ENCODE measurements around the gene ZMIZ1.
A peak's percentile ranks its signal among the peaks of the same experiment; 100 is the strongest.

ZMIZ1 gene

DNA sequence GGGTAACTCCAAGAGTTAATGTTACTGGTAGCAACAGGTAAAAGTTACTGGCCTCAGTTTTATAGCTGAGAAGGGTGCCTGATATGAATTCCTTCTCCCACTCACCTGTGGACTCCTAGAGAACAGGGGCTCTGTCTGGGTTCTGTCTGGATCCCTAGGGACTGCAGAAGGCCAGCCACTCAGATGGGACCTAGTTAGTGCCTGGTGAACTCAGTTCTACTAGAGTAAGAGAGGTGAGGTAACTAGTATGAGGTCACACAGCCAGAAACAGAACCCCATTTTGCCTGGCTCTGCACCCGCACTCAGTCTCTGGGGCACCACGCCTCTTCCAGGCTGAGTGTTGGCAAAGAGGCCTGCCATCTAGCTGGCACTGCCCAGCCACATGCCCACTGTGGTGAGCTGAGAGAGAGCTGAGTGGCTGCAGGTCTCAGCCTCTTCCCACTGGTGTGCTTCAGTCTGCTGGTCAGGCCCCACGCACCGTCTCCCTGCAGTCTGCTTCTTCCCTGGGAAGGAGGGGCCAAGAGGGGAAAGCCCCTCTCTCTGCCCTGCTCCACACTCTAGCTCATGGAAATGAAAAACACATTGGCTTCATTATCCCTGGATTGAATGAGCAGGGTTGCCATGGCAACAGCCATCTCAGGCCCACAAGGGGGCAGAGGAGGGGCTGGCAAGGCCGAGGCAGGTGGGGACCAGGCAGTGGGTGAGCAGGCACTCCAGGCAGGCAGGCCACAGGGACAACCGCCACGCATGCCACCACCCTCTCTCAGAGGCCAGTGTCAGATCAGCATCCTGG, 110.6 kb downstream of the ZMIZ1 start:
- peak; percentile 58 for DNase-seq

DNA sequence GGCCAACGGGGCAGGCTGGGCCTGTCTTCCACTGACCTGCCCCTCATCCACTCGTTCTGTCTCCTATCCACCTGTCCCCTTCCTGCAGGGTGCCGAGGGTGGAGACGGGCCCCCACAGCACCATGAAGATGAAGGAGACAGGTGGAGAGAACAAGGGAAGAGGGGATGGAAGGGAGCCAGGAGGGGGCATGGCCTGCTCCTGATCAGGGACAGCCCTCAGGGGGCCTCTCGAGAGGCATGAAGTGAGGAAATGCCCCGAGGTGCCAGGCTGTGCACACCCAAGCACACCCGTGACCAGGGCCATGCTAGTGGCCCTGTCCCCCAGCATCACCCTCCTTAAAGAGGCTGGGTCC, 111.2 kb downstream of the ZMIZ1 start:
- no peak for DNase-seq

DNA sequence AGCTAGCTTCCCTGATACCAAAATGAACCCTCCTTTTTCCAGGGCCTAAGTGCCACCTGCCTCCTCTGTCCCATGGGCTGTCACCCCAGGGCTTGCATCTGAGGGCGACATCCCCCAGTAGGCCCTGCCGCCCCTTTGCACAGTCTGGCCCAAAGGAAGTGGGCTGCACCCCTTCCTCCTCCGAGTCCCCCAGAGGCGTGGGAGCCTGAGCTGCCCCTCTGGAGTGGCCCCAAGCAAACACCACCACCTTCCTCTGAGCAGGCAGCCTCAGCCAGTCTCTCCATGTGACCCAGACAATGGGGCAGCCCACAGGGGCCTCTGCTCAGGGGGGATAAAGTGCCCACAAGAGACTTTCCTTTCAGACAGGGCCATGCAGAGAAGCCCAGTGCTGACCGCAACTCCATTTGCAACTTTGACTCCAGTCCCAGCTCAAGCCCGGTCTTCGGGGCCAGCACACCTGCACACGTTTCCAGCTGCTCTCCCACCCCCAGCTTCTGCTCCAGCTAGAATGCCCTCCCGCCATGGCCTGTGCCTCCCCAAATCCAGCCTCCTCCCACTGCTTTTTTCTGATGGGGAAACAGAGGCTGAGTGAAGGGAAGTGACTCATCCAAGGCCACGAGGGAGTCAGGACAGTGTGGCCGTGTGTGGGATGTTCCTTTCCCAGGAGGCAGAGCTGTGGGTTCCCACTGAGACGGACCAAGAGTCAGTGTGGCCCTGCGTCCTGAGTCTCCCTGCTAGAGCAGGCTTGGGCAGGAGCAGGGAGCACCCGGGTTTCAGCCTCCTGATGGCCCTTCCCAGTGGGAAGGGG, 111.9 kb downstream of the ZMIZ1 start:
- DNase-seq, result no peak

DNA sequence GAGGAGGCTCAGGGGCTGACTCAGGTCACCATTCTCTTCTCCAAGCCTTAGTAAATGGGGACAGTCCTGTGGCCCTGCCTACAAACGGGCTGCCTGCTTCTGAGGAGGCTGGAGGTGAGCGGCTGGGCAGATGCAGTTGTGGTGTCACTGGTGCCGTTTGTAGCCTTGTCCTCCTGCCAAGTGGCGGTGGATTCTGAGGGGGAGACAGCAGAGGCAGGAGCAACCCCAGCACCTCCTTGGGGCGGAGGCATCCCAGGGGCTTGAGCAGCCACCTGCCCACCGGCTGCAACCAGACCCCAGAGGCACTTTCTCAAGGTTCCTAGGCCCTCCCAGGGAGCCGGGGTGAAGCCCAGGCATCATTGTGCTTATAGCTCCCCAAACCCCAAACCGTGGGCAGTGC, 112.5 kb downstream of the ZMIZ1 start:
- DNase-seq, result no peak

DNA sequence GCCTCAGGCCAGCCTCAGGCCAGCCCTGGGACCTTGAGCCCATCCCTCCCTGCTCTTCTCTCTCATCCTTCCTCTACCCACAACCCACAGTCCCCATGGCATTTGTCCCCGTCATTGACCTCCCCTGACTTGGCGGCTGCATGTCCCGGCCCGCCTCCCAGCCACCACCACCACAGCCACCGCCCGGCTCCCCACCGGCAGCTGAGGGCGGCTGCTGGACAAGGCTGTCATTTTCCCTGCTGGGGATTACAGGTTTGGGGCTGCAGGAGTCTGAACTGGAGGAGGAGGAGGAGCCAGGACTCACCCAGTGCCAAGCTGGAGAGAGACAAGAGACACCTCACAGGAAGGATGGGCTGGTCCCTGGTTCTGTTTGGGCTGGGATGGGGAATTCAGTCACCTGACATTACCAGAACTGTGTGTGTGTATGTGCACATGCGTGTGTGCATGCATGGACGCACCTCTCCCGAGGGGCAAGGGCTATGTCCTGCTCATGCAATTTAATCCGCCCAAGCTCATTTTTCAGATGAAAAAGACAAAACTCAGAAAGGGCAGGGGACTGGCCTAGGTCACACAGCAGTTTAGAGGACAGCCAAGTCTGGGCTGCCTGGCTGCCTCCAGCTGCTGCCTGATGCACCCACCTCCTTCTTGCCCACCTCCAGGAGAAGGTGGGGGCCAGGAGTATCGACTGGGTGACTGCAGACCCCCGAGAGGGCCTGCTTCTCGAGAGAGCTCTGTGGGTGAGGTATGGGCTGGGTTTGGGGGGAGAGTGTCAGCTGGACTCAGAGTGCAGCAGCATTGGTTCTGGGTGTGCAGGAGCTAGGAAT, 113.1 kb downstream of the ZMIZ1 start:
- DNase-seq, result peak; percentile 74

DNA sequence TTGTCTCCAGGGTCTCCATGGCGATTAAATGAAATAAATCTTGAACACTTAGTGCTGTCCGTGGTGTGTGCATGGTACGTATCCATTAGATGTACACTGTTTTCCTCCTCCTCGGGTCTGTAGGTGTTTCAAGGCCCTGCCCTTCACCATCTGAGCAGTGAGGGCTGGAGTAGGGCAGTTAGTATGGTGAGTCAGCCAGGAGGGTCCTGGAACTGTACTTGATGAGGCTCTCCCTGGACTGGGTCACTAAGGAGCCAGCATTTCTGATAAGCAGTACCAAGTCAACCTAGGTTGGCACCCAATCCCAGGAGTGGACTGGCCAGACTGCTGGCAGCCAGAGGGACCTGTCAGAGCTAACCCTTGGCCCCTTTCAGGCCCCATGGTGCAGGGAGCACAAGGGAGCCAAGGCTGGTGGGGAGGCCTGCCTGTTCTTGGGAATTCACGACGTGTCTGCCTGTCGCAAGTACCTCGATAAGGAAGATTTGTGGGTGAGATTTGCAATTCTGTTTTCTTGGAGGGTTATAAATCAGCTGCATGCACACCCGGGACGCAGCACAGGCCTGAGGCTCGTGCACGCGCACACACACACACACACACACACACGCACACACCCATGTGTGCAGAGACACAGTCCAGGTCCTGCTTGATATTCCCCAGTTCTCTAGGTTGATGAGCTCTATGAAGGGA, 114.2 kb downstream of the ZMIZ1 start:
- no peak for DNase-seq

DNA sequence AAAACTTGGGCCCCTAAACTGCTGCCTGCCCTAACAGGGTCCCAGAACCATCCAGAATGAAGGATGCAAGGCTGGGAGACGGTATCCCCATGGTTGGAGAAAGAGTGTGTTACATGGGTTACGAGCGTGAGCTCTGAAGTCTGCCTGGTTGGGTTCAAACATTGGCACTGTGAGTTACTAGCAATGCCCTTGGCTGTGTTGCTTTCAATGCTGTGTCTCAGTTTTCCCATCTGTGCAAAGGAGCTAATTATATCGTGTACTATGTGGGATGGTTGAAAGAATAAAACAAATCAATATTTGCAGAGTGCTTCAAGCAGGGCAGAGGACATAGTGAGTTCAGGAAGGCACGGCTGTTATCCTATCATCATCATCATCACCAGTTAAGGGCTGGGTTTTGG, 114.7 kb downstream of the ZMIZ1 start:
- no peak for DNase-seq

DNA sequence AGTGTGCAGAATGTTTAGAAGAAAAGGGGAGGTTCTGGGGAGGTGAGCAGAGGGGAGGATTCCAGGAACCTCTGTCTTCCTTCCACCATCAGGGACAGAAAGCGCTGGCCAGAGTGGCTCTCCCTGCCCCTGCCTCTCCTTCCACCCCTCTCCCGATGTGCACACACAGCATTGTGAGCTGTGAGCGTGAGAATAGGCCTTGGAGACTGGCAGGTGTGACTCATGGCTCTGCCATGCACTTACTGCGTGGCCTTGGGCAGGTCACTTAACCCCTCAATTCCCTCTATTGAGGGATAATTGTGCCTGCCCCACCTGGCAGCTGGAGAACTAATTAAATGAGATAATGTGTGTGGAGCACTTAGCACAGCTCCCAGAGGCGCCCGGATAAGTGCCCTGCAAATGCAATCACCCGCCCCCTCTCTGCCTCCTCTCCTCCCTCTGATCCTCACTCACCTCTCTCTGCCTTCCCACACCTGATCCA, 115.4 kb downstream of the ZMIZ1 start:
- DNase-seq, result peak; percentile 68

DNA sequence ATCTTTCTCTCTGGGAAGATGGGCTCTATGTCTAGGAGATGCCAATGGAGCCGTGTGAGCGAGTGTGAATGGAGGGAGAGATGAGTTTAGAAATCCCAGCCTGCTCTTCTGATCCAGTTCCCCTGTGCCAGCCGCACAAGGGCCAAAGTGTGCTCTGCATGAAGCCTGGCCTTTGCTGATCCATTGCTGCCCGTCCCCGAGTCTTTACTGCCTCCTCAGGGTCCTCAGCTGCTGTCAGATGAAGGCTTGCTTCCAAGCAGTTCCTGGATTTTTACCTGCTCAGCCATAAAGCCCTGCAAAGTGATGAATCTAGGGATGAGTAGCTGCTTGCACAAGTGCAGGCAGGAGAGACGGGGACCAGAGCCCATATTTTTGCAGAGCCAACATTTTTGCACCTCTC, 115.9 kb downstream of the ZMIZ1 start:
- DNase-seq, result no peak

DNA sequence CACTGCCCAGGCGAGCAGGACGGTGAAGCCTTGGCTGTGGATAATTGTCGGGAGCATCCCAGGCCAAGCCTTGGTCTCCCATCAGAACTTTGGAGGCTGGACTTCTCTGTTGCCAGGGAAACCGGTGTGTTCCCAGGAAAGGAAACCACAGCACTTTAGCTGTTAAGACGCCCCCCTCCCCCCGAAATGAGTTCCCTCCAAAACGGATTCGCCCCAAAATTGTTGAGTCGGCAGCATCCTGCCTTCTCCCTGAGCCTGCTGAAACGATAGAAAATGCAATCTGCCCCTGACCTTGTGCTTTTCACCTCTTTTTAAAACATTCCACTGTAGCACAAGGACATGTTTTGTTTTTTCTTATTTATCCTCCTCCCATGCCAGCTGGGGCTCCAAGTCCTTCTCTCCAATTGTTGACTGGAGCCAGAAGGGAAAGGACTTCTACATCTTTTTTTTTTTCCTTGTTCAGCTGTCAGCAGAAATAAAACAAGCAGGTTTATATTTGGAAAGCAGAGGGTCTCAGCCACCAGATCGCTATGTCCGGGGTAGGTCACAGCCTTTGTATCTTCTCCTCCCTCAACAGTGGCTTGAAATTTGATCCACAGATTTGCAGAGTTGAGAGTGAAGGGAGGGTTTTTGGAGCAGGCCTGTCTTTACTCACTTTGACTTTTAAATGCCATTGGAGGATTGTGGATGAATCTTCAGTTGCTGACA, 116.5 kb downstream of the ZMIZ1 start:
- peak; percentile 72 for DNase-seq

DNA sequence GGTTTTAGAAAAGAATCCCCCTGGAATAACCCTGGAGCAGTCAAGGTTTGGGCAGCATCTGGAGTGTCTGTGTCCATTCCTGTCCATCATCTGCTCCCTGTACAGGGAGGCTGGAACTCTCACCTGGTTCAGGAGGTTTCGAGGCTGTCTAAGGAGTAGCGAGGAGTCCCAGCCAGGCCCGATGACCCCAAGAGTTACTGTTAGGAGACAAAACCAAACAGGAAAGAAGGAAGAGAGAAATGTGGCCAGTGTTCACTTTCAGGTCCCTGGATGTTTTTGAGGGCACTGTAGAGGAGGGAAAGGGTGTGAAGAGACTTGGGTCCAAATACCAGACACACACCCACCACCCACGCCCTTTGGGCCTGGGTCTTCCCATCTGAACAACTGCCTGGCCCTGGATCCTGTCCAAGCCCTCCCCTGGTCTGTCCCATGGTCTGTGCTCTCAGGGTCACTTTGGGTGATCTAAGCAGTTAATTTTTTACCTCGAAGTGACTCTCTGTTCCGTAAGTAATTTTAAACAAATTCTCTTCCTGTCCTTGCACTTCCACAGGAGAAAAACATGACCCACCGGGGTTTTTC, 117.1 kb downstream of the ZMIZ1 start:
- no peak for DNase-seq

DNA sequence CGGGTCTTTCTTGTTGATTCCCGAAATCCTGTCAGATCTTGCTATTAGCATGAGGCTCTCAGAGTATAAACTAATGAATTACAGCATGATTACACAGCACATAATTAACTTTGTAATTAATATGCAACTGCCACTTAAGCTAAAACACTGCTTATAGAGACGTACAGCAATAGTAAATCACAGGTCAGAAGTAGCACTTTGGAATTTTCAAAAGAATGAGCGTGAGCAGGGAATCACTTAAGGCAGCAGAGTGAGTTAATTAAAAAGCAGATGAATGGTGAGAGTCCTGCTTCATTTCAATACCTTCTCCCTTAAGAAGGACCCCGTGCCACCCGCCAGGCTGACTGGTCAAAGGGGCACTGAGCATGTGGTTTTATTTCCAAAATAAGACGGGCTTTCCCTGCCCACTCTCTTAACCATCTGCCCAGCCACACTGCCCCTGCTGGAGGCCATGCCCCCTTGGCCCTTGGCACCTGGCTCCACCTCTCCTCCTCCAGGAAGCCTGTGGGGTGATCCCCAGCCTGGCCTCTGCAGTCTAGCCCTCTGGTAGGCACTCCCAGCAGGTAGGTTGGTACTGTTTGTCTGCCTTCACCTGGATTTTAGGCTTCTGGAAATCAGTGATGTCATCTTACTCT, 117.8 kb downstream of the ZMIZ1 start:
- DNase-seq, result no peak

DNA sequence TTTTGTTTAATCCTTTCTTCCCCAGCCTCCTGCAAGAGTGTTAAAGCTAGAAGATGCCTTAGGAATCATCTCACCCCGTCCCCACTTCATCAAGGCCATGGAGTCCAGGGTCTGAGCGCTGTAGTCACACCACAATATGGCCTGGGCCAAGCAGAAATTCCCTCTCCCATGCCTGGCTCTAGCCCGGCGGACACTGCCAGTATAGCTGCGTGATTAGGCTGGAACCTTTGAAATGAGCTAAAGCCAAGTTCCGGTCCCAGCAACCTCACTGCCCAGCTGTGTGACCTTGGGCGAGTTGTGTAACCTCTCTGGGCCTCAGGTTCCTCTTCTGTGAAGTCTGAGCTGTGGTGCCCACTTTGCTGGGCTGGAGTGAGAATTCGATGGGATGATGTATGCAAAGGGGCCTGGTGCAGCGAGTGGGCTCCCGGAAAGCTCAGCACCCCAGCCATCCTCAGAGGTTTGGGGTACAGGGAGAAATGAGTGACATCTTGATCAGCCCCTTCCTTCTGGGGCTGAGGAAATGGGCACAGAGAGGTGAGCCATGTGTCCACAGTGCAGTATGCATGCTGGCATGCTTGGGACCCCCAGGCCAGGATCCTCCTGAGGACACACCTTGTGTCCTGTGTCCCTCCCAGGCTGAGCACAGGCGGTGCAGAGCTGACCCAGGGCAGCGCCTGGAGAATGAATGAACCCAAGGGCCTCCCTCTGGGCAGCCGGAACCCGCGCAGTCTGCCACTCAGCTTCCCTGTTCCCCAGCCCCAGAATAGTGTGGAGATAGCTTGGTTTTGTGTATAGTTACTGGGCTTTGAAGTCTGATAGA, 118.6 kb downstream of the ZMIZ1 start:
- DNase-seq, result no peak

DNA sequence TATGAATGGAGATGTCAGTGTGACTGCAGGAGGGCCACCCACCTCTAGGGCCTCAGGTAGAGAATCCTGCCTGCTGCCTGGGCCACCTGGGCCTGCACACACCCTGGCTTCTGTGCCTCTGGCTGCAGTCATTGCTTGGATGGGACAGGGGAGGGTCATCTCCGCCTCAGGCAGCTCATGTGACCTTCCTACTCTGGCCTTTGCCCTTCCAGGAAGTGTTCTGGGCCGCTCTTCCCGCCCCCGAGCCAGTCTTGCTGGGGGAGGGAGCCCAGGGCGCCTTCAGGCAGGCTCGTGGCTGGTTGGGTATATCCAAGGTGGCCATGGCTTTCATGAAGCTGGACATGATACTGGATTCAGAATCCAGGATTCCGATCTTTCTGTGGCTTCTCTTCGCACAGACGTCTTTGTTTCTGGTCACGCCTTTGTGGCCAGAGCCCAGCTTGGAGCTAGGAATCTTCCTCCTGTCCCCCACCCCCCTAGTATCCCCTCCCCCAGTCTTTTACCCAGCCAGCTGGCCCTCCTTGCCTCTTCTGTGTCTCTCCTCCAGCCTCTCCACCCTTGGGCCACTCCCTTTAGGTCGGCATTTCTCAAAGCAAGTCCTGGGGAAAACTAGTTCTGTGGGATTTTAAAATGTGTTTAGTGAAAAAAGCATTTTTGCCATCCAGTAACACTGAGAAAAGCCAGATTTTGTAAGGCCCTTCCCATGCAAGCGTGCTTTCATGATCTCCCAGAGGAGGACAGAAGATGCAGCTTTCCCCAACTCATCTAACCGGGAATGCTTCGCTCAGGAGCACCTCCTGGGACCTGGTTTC, 119.6 kb downstream of the ZMIZ1 start:
- no peak for DNase-seq

DNA sequence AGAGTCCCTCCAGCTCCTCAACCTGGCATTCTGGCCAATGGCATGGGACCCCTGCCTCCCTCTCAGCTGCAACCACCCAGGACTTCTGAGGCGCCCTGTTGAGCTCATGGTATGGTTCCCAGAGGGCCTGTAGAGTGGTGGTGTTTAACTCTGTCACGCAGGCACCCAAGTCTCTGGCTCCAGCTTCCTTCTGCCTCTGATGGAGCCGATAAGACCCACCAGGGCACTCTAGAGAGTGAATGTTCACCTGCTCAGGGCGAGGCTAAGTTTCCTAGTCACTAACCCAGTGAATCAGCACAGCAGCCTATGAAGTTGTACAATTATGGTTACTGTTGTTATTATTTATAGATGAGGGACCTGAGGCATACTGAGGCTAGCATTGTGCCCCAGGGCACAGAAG, 120.4 kb downstream of the ZMIZ1 start:
- DNase-seq, result no peak

DNA sequence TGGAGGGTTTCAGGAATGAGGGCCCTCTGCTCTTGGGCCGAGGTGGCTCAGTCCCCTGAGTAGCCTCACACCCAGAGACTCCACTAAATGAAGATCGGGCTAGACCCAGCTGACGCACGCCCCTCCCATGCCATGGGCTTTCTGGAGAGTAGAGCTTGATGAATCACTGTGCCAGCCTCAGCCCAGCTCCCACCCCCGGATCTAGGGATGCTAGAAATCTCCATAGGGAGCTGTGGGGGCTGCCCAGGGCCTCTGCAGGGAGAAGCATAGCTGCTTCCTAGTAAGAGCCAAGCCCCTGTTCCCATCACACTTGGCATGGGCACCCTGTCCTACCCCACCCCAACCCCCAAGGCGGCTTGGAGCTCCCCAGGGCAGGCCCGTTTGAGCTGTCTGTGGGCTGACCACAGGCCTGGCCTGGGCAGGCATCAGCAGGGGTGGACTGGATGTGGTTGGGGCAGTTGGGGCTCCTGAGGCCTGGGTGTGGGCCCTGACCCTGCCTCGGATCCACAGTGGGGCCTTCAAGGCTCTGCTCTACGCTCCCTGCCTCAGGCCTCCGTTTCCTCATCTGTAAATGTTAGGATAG, 121.2 kb downstream of the ZMIZ1 start:
- no peak for DNase-seq

DNA sequence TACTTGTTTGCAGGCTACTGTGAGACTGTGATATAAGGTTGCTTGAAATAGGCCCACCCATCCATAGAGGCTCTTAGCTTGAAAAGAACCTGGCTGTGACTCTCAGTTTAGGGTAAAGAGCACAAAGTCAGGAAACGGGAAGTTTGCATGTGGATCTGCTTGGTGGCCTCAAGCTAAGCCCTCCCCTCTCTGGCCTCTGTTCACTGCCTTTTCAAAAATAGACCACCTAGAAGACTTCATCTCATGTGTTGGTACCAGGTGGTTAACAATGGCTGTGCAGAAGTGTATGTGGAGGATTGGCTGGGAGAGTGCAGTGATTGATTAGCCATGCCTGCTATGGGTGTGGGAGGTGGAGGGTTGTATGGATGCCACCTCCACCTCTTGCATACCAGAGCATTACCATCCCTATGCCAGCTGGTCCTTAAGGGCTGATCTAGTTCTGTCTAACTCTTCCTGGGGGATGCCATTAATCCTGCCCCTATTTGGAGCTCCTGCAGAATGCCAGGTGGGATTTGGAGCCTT, 122.0 kb downstream of the ZMIZ1 start:
- DNase-seq, result no peak

DNA sequence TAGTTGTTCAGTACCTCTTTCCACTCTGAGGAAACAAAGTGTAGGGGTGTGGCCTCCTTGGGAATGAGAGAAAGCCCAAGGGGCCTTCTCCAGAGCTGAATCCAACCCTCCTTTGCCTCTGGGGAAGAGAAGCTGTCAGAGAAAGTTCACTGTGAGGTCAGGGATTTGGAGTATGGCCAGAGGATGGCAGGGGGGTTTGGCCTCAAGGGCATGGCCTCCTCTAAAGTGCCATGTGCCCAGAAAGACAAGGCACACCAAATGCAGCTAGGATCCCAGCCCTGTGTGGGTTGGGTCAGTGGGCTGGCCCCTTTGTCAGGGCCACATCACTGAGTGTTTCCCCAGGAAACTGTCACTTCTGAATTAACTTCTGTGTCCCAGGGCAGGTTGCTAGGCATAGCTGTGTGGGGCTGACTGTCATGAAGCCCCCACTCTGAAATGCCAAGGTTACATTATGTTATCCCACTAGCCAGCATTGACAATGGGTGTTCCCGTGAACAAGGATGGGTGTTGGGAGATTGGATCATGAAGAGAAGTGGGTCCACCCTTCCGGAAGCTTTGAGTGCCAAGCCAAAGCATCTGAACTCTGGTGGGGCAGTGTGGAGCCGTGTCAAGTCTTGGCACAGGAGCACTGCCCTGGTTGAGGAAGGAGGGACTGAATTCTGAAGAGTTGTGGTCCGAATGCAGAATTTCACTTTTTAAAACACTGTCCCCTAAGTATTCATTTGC, 123.3 kb downstream of the ZMIZ1 start:
- DNase-seq, result no peak

All from NCI-H2227 treated with DMSO at 0.1 percent for 48 hours (cell line).